SK-N-SH treated with all-trans-retinoic acid at 6 μM for 48 hours (cell line): ENCODE data around the gene DCHS2.

ENCODE experiments used
- ATAC-seq: fragments of 200-7000 bp; cut with Tn5 transposase; 3 replicates; pipeline ENCODE4 v1.9.1; 2020; ENCODE audit warnings: mild to moderate bottlenecking, moderate library complexity
- ARNTL ChIP-seq: fragments of 450-650 bp; formaldehyde crosslinking; IDR thresholded peaks from 2 replicates; pipeline ENCODE4 v1.5.0; 2020; ENCODE audit warnings: low read depth, mild to moderate bottlenecking, moderate library complexity, borderline replicate concordance
- BACH2 ChIP-seq: fragments of 250-450 bp; sonication (Bioruptor Pico); IDR thresholded peaks from 2 replicates; pipeline ENCODE4 v1.9.0; 2021; ENCODE audit warnings: mild to moderate bottlenecking, borderline replicate concordance
- CREB5 ChIP-seq: fragments of 250-450 bp; sonication (Bioruptor Pico); IDR thresholded peaks from 2 replicates; pipeline ENCODE4 v1.5.1; 2020; ENCODE audit warnings: low read depth, mild to moderate bottlenecking, moderate library complexity
- CSDC2 ChIP-seq: fragments of 250-450 bp; sonication (Bioruptor Pico); IDR thresholded peaks from 2 replicates; pipeline ENCODE4 v1.5.0; 2020; ENCODE audit warnings: mild to moderate bottlenecking, moderate library complexity
- ESRRG ChIP-seq: fragments of 250-450 bp; sonication (Bioruptor Pico); IDR thresholded peaks from 2 replicates; pipeline ENCODE4 v1.6.1; 2021; ENCODE audit warnings: mild to moderate bottlenecking
- GLIS3 ChIP-seq: fragments of 250-450 bp; sonication (Bioruptor Pico); IDR thresholded peaks from 2 replicates; pipeline ENCODE4 v1.5.0; 2020; ENCODE audit warnings: mild to moderate bottlenecking, moderate library complexity
- ISL1 ChIP-seq: fragments of 250-450 bp; sonication (Bioruptor Pico); IDR thresholded peaks from 2 replicates; pipeline ENCODE4 v2.1.2; 2022; ENCODE audit warnings: mild to moderate bottlenecking, moderate library complexity
- OSR1 ChIP-seq: fragments of 250-450 bp; sonication (Bioruptor Pico); IDR thresholded peaks from 2 replicates; pipeline ENCODE4 v1.8.0; 2022; ENCODE audit warnings: moderate library complexity, mild to moderate bottlenecking, inconsistent platforms
- PATZ1 ChIP-seq: fragments of 250-450 bp; sonication (Bioruptor Pico); IDR thresholded peaks from 2 replicates; pipeline ENCODE4 v1.8.0; 2020; ENCODE audit warnings: mild to moderate bottlenecking, moderate library complexity, borderline replicate concordance
- POU6F1 ChIP-seq: fragments of 250-450 bp; sonication (Bioruptor Pico); IDR thresholded peaks from 2 replicates; pipeline ENCODE4 v1.8.0; 2021; ENCODE audit warnings: low read depth, mild to moderate bottlenecking, moderate library complexity, borderline replicate concordance
- PPARA ChIP-seq: fragments of 250-450 bp; sonication (Bioruptor Pico); IDR thresholded peaks from 2 replicates; pipeline ENCODE4 v1.5.0; 2020; ENCODE audit warnings: mild to moderate bottlenecking, borderline replicate concordance
- RARB ChIP-seq: fragments of 250-450 bp; sonication (Bioruptor Pico); IDR thresholded peaks from 2 replicates; pipeline ENCODE4 v1.8.0; 2021; ENCODE audit warnings: mild to moderate bottlenecking, moderate library complexity
- SNAI2 ChIP-seq: fragments of 250-450 bp; sonication (Bioruptor Pico); IDR thresholded peaks from 2 replicates; pipeline ENCODE4 v1.5.0; 2020; ENCODE audit warnings: mild to moderate bottlenecking, moderate library complexity
- TCF4 ChIP-seq: fragments of 250-450 bp; sonication (Bioruptor Pico); IDR thresholded peaks from 2 replicates; pipeline ENCODE4 v1.8.0; 2021; ENCODE audit warnings: mild to moderate bottlenecking, moderate library complexity, borderline replicate concordance
- TOX ChIP-seq: fragments of 250-450 bp; sonication (Bioruptor Pico); IDR thresholded peaks from 2 replicates; pipeline ENCODE4 v1.8.0; 2021; ENCODE audit warnings: mild to moderate bottlenecking, moderate library complexity, borderline replicate concordance
- ZC3H10 ChIP-seq: fragments of 250-450 bp; sonication (Bioruptor Pico); IDR thresholded peaks from 2 replicates; pipeline ENCODE4 v1.5.1; 2021; ENCODE audit warnings: mild to moderate bottlenecking, moderate library complexity
- ZFP3 ChIP-seq: fragments of 250-450 bp; sonication (Bioruptor Pico); IDR thresholded peaks from 2 replicates; pipeline ENCODE4 v1.5.0; 2020; ENCODE audit warnings: mild to moderate bottlenecking, moderate library complexity
- ZFP30 ChIP-seq: fragments of 450-650 bp; formaldehyde crosslinking; IDR thresholded peaks from 2 replicates; pipeline ENCODE4 v1.5.0; 2022; ENCODE audit warnings: mild to moderate bottlenecking, moderate library complexity
- ZNF70 ChIP-seq: fragments of 450-650 bp; formaldehyde crosslinking; IDR thresholded peaks from 2 replicates; pipeline ENCODE4 v1.5.0; 2020; ENCODE audit warnings: mild to moderate bottlenecking, moderate library complexity
- TF ChIP-seq, protein P1 (sequence below): fragments of 250-450 bp; sonication (Bioruptor Pico); IDR thresholded peaks from 2 replicates; pipeline ENCODE4 v1.5.0; 2020; ENCODE audit warnings: mild to moderate bottlenecking, moderate library complexity
- TF ChIP-seq, protein P2 (sequence below): fragments of 250-450 bp; sonication (Bioruptor Pico); IDR thresholded peaks from 2 replicates; pipeline ENCODE4 v1.5.1; 2021; ENCODE audit warnings: mild to moderate bottlenecking, moderate library complexity

DCHS2 gene

DNA sequence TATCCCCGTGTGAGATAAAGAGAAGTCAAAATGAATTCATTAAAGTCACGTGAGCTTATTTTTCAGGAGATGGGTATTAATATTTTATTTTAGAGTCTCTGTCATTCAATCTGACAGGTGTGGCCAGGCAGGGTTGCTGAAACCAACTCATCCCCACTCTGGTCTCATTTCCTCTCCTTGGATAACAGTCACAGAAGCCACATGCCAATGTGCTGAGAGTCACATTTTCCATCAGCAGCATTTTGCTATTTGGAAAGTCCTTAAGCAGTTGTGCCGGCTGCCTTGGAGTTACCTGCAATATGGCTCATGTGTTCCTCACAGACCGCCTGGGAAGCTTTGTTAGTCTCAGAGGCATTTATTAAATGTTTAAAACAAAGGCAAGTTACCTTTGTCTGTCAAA lies 302.3 kb downstream of the DCHS2 start:
- no peak for ATAC-seq
- TF ChIP-seq, protein P1, sequence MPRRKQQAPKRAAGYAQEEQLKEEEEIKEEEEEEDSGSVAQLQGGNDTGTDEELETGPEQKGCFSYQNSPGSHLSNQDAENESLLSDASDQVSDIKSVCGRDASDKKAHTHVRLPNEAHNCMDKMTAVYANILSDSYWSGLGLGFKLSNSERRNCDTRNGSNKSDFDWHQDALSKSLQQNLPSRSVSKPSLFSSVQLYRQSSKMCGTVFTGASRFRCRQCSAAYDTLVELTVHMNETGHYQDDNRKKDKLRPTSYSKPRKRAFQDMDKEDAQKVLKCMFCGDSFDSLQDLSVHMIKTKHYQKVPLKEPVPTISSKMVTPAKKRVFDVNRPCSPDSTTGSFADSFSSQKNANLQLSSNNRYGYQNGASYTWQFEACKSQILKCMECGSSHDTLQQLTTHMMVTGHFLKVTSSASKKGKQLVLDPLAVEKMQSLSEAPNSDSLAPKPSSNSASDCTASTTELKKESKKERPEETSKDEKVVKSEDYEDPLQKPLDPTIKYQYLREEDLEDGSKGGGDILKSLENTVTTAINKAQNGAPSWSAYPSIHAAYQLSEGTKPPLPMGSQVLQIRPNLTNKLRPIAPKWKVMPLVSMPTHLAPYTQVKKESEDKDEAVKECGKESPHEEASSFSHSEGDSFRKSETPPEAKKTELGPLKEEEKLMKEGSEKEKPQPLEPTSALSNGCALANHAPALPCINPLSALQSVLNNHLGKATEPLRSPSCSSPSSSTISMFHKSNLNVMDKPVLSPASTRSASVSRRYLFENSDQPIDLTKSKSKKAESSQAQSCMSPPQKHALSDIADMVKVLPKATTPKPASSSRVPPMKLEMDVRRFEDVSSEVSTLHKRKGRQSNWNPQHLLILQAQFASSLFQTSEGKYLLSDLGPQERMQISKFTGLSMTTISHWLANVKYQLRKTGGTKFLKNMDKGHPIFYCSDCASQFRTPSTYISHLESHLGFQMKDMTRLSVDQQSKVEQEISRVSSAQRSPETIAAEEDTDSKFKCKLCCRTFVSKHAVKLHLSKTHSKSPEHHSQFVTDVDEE, result no peak
- TF ChIP-seq RARB (no peak), PPARA (no peak), GLIS3 (no peak), SNAI2 (CRISPR knock-in tag) (no peak), ARNTL (CRISPR knock-in tag) (no peak), PATZ1 (no peak), CREB5 (CRISPR knock-in tag) (no peak), ZFP30 (no peak), BACH2 (CRISPR knock-in tag) (no peak), TOX (CRISPR knock-in tag) (no peak), ZFP3 (CRISPR knock-in tag) (no peak), TCF4 (CRISPR knock-in tag) (no peak), ZNF70 (no peak), ESRRG (CRISPR knock-in tag) (no peak), POU6F1 (CRISPR knock-in tag) (no peak), CSDC2 (CRISPR knock-in tag) (no peak), ISL1 (CRISPR knock-in tag) (no peak), ZC3H10 (CRISPR knock-in tag) (no peak)
- TF ChIP-seq, protein P2, sequence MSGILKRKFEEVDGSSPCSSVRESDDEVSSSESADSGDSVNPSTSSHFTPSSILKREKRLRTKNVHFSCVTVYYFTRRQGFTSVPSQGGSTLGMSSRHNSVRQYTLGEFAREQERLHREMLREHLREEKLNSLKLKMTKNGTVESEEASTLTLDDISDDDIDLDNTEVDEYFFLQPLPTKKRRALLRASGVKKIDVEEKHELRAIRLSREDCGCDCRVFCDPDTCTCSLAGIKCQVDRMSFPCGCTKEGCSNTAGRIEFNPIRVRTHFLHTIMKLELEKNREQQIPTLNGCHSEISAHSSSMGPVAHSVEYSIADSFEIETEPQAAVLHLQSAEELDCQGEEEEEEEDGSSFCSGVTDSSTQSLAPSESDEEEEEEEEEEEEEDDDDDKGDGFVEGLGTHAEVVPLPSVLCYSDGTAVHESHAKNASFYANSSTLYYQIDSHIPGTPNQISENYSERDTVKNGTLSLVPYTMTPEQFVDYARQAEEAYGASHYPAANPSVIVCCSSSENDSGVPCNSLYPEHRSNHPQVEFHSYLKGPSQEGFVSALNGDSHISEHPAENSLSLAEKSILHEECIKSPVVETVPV (CRISPR knock-in tag), result no peak

- TF ChIP-seq PPARA (no peak), RARB (no peak), ZFP30 (no peak), TCF4 (CRISPR knock-in tag) (no peak), CREB5 (CRISPR knock-in tag) (no peak), POU6F1 (CRISPR knock-in tag) (no peak), ESRRG (CRISPR knock-in tag) (no peak), OSR1 (no peak), SNAI2 (CRISPR knock-in tag) (no peak)
- no peak for ATAC-seq
Measured at GRCh38 chr4:154186888-154187287, 304.7 kb downstream of the DCHS2 start.
